Endodermal cell (in vitro differentiated cells): ENCODE measurements around the gene FGF18. TPM values are rescaled to one million over a fixed set of nuclear protein-coding genes. Genes with fewer than 3 reads are reported as not detected.
A peak's percentile ranks its signal among the peaks of the same experiment; 100 is the strongest.

Experiments used
- DNase-seq: peaks from one replicate; pipeline ENCODE4 v3.0.0-alpha.2; 2017
- H3K27ac ChIP-seq: 2 replicates; pipeline ENCODE4 v1.5.1; 2013; ENCODE audit warnings: mild to moderate bottlenecking, low read depth, low read length, moderate library complexity
- H3K27me3 ChIP-seq: 2 replicates; pipeline ENCODE4 v1.6.1; 2013; ENCODE audit warnings: mild to moderate bottlenecking, low read length, moderate library complexity; ENCODE audit not compliant: insufficient read depth, control insufficient read depth, poor library complexity, severe bottlenecking
- H3K36me3 ChIP-seq: 2 replicates; pipeline ENCODE4 v1.7.0; 2013; ENCODE audit warnings: mild to moderate bottlenecking, low read length, moderate library complexity; ENCODE audit not compliant: control insufficient read depth, insufficient read depth
- H3K4me1 ChIP-seq: one replicate; pipeline ENCODE4 v1.7.0; 2013; ENCODE audit warnings: low read length; ENCODE audit not compliant: control insufficient read depth, insufficient read depth
- H3K4me3 ChIP-seq: 2 replicates; pipeline ENCODE4 v1.5.1; 2013; ENCODE audit warnings: mild to moderate bottlenecking, low read length, moderate library complexity
- H3K9ac ChIP-seq: 2 replicates; pipeline ENCODE4 v1.6.1; 2013; ENCODE audit warnings: mild to moderate bottlenecking, low read length, moderate library complexity; ENCODE audit not compliant: poor library complexity, severe bottlenecking; ENCODE audit errors: extremely low read depth
- H3K9me3 ChIP-seq: 2 replicates; pipeline ENCODE4 v1.6.1; 2013; ENCODE audit warnings: mild to moderate bottlenecking, low read length, moderate library complexity; ENCODE audit not compliant: control insufficient read depth
- H3K27ac Mint-ChIP-seq: 2 replicates; pipeline ENCODE4 v1.8.0; 2020; ENCODE audit warnings: mixed read lengths
- H3K27me3 Mint-ChIP-seq: 2 replicates; pipeline ENCODE4 v1.8.0; 2021; ENCODE audit warnings: mild to moderate bottlenecking, mixed read lengths; ENCODE audit not compliant: insufficient read depth
- H3K36me3 Mint-ChIP-seq: 2 replicates; pipeline ENCODE4 v1.8.0; 2020; ENCODE audit warnings: low read depth, mixed read lengths
- H3K4me1 Mint-ChIP-seq: 2 replicates; pipeline ENCODE4 v1.8.0; 2020; ENCODE audit warnings: mixed read lengths
- H3K4me3 Mint-ChIP-seq: 2 replicates; pipeline ENCODE4 v1.8.0; 2020; ENCODE audit warnings: mild to moderate bottlenecking, moderate library complexity, mixed read lengths
- H3K9me3 Mint-ChIP-seq: 2 replicates; pipeline ENCODE4 v1.8.0; 2020; ENCODE audit warnings: mild to moderate bottlenecking, mixed read lengths
- CTCF ChIP-seq: fragments of 200-600 bp; sonication (generic); conservative IDR thresholded peaks from 2 replicates; pipeline ENCODE4 v1.5.0; 2021; ENCODE audit warnings: antibody characterized with exemption, mild to moderate bottlenecking
- WGBS, 2 experiments: methylation state at CpG; one replicate each; pipeline versions ENCODE4 v1.1.5 to v1.1.7; 2013; ENCODE audit warnings: missing lambda C conversion rate in 2 of 2, mixed read lengths in 1 of 2; ENCODE audit not compliant: insufficient coverage in 1 of 2, insufficient read length in 1 of 2; 5-methylcytosine and 5-hydroxymethylcytosine counted together
- total RNA-seq, 2 donors: library from RNA; stranded (reverse); fragmentation: NEBNext Ultra II Directional in 1 of 2; extraction: Animal tissue kit (Norgen Biotek cat#: 25700) in 1 of 2; gene quantifications; 2 replicates in 1 of 2; 3 replicates in 1 of 2; pipeline ENCODE4 v1.2.1, GENCODE V29; 2021

Gene FGF18
- total RNA-seq, 2 donors from 2014 or later: 0.44 to 0.57 TPM

GRCh38 chr5:171419688-171420430 is 412 bp downstream of the FGF18 start:
- Mint-ChIP-seq H3K9me3 (no peaks in the 10 kb centered on the region), H3K36me3 (no peaks in the 10 kb centered on the region), H3K27me3 (peaks cover 37% of the 10 kb centered on the region), H3K4me1 (peaks cover 9% of the 10 kb centered on the region), H3K27ac (no peak overlapping the region), H3K4me3 (peak overlapping the region; percentile 56)
- no peaks in the 10 kb centered on the region for H3K9me3 ChIP-seq
- H3K36me3 ChIP-seq: no peaks in the 10 kb centered on the region
- no peak for TF ChIP-seq CTCF
- no peaks in the 10 kb centered on the region for H3K4me1 ChIP-seq
- DNase-seq: peak; percentile 83
- H3K9ac ChIP-seq: no peak overlapping the region
- peak overlapping the region; percentile 55 for H3K4me3 ChIP-seq
- 0 to 1% methylated on average over 19 to 95 of the region's 95 CpGs for WGBS, 2 experiments
- peaks cover 39% of the 10 kb centered on the region for H3K27me3 ChIP-seq
- H3K27ac ChIP-seq: no peak overlapping the region

- H3K9ac ChIP-seq: no peak overlapping the region
- peaks cover 37% of the 10 kb centered on the region for H3K27me3 Mint-ChIP-seq
- no peak for TF ChIP-seq CTCF
- peaks cover 10% of the 10 kb centered on the region for H3K4me1 Mint-ChIP-seq
- peaks cover 39% of the 10 kb centered on the region for H3K27me3 ChIP-seq
- 4 to 5% methylated on average over 4 to 65 of the region's 65 CpGs for WGBS, 2 experiments
- peak overlapping the region; percentile 56 for H3K4me3 Mint-ChIP-seq
- DNase-seq: peak; percentile 74
- no peaks in the 10 kb centered on the region for H3K36me3 Mint-ChIP-seq
- H3K36me3 ChIP-seq: no peaks in the 10 kb centered on the region
- H3K9me3 ChIP-seq: no peaks in the 10 kb centered on the region
- no peak overlapping the region for H3K27ac ChIP-seq
- H3K9me3 Mint-ChIP-seq: no peaks in the 10 kb centered on the region
- H3K27ac Mint-ChIP-seq: no peak overlapping the region
- no peaks in the 10 kb centered on the region for H3K4me1 ChIP-seq
- peak overlapping the region; percentile 55 for H3K4me3 ChIP-seq
Measured at GRCh38 chr5:171420431-171421241, 1.2 kb downstream of the FGF18 start.

GRCh38 chr5:171421331-171422262 is 2.1 kb downstream of the FGF18 start:
- Mint-ChIP-seq H3K9me3 (no peaks in the 10 kb centered on the region), H3K27ac (no peak overlapping the region), H3K27me3 (peaks cover 37% of the 10 kb centered on the region), H3K36me3 (no peaks in the 10 kb centered on the region), H3K4me3 (peak overlapping the region; percentile 56), H3K4me1 (peaks cover 10% of the 10 kb centered on the region)
- no peak overlapping the region for H3K9ac ChIP-seq
- no peaks in the 10 kb centered on the region for H3K4me1 ChIP-seq
- no peak for TF ChIP-seq CTCF
- H3K4me3 ChIP-seq: no peak overlapping the region
- WGBS, 2 experiments: 43 to 57% methylated on average over 11 to 16 of the region's 16 CpGs
- H3K36me3 ChIP-seq: no peaks in the 10 kb centered on the region
- peak; percentile 55 for DNase-seq
- peaks cover 39% of the 10 kb centered on the region for H3K27me3 ChIP-seq
- no peaks in the 10 kb centered on the region for H3K9me3 ChIP-seq
- H3K27ac ChIP-seq: no peak overlapping the region
